Activated CD8-positive, alpha-beta memory T cell treated with anti-CD3 and anti-CD28 coated beads, Interleukin-2, amount 50 U/mL, for 24 hours (primary cell): ENCODE measurements around the gene YIPF4.
"Not testable (repeated sequence)": the region's sequence is repeated elsewhere in the genome, so short reads cannot be mapped to it uniquely, and the experiment has no call there.

Source experiments
- DNase-seq: peaks from one replicate; pipeline ENCODE4 v3.0.0-alpha.2; 2020; ENCODE audit errors: extremely low read depth

YIPF4 gene

DNA sequence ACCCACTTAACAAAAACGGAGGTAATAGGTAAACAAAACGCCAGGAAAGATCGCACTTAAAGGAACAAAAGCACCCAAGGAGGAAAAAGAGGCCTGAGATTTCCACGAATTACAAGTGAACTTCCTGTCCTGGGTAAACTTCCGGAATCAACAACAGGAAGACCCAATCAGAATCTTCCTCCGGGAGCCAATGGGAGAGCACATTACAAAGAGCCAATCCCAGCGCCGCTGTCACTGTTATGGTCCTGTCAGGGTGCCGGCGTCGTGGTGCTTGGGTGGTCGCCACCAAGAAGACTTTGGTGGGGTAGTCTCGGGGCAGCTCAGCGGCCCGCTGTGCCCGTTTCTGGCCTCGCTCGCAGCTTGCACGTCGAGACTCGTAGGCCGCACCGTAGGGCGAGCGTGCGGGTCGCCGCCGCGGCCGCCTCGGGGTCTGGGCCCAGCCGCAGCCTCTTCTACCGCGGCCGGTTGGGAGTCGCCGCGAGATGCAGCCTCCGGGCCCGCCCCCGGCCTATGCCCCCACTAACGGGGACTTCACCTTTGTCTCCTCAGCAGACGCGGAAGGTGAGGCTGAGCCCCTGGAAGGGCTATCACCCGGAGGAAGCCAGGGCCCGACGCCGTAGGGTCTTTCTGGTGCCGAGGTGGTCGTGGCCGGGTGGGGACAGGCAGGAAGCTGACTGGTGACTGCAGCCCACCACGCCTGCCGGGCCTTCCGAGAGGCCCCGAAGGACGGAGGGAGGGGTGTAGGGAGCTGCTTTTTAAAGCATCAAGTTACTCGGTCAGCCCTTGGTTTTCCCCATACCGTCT is at the start of gene YIPF4:
Gene YIPF4, plus strand, starts transcription at position 231 of the 804 bp plus-strand sequence. Its CDS starts 252 bp downstream, at position 483.
- DNase-seq, result peak; percentile 80

DNA sequence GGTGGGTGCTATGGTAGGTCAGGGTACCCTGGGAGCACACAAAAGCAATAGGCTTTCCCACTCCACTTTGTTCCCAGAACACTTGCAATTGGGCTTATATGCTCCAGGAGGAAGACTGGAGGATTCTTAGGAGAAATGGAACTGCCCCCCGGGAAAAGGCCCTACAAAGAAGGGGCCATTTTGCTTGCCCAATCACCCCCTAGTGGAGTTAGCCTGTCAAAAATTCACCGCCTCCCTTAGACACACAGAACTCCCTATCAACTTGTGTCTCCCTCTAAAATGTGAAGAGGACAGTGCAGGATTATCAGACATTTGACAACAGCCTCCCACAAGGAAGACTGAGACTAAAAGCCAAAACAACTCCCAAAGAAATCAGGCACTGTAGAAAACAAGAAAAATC is 49.5 kb upstream of the YIPF4 start:
- no peak for DNase-seq

DNA sequence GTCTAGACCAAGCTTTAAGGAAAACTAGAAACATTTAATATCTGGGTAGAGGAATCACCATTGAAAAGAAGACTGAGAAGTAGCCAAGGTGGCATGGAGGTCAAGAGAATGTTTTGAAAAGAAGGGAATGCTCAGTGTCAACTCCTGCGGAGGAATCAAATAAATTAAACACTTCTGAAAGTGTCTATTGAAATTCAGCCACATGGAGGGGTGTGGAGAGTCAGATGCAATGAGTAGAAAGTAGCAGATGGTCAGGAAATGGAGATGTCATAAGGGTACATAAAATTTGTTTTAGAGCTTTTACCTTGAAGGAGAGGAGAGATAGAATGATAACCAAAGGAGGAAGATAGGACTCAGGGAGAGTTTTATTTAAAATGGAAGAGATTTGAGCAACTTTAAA is 48.1 kb upstream of the YIPF4 start:
- DNase-seq, result no peak

DNA sequence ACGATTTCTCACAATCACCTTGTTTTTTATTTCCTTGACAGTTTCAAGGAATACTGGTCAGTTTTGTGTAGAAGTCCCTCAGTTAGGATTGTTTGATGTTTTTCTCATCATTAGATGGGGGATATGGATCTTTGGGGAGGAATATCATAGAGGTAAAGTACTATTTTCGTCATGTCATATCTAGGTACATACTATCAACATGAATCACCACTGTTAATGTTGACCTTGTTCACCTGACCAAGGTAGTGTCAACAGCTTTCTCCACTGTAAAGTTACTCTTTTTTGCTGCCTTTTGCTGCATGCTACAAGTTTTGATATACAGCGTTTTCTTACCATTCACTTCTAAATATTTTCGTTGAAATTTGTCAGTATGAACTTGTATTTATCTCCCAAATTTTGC is 45.7 kb upstream of the YIPF4 start:
- no peak for DNase-seq

DNA sequence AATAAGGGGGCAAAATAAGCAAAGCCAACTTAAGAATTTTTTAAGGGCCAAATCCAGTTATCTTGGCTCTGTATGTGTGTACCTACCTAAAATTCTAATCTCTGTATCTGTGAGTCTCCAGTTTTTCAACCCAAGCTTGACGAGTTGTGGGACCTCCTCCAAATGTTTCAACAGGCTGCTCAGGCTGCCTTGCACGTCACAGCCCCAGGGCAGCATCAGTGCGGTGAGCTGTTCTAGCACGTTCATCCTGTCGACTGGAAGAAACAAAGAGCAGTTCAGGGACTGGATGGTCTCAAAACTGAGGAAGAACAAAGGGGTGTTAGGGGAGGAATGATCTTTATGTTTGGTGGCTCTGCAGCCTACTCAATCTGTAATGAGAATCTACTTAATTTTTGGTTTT is 42.4 kb upstream of the YIPF4 start:
- no peak for DNase-seq

DNA sequence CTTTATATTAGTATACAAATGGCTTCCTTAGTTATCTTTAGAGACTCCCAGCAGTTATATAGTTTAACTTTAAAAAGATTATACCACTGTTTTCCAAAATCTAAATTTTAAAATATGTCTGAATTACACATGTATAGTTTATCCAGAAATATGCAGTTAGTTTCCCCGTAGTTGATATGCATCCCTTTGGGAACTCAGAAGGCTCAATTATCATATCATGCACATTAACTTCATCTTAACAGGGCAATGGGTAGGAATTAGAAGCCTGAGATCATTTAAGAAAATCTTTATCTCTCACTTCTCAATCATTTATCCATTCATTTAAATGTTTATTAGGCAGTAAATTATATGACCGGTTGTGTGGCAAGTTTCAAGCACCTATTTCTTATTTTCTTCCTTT is 40.2 kb upstream of the YIPF4 start:
- no peak for DNase-seq

DNA sequence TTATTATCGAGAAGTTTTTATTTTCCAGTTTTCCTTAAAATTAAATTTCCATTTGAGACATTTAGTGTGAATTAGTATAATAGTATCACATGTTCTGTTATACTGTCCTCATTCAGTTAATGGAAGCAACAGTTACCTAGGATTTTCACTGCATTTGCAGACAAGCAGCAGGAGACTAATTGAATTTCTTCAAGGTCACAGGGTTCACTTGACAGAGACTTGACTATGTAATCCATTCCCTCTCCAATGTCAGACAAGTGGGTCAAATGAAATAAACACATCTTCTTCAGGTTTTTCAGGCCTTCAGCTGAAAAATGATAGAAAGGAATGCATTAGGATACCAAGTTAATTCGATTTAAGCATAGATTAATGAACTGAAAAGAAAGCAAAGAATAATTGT is 39.7 kb upstream of the YIPF4 start:
- DNase-seq, result no peak

DNA sequence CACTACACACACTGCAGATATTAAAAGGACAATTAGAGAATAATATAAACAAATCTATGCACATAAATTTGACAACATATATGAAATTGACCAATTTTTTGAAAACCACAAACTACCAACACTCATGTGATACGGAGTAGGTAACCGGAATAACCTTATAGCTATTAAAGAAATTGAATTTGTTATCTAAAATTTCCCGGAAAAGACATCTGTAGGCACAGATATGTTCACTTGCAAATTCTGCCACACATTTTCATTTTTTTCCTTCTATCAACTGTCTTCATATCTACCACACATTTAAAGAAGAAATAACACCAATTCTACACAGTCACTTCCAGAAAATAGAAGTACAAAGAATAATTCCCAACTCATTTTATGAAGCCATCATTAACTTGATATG is 35.4 kb upstream of the YIPF4 start:
- DNase-seq, result no peak

DNA sequence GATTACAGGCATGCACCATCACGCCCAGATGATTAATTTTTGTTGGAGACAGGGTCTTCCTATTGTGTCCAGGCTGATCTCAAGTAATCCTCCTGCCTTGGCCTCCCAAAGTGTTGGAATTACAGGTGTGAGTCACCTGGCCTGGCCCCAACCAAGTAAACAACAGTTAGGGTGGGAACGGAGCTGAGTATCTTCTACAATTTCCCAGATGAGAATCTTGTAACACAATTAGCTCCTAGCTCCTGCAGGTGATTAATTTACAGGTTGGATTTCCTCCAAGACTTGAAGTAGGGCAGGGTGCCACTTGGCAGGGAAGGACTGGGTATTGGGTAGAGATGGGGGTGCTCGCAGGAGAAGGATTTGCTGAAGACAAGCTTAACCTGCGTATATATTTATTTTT is 30.8 kb upstream of the YIPF4 start:
- no peak for DNase-seq

DNA sequence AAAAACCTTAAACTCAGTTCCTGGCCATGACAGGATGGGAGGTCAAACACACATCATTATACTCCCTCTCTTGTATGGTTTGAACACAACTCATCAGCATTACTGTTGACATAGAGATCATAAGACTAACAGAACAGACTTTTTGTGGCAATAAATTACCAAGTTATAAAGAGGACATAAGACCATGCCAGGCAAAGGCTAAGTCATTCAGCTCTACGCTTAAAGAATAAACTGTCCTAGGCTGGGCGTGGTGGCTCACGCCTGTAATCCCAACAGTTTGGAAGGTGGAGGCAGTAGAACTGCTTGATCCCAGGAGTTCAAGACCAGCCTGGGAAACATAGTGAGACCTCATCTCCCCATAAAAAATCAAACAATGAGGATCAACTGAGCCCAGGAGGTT is 29.4 kb upstream of the YIPF4 start:
- DNase-seq, result no peak

DNA sequence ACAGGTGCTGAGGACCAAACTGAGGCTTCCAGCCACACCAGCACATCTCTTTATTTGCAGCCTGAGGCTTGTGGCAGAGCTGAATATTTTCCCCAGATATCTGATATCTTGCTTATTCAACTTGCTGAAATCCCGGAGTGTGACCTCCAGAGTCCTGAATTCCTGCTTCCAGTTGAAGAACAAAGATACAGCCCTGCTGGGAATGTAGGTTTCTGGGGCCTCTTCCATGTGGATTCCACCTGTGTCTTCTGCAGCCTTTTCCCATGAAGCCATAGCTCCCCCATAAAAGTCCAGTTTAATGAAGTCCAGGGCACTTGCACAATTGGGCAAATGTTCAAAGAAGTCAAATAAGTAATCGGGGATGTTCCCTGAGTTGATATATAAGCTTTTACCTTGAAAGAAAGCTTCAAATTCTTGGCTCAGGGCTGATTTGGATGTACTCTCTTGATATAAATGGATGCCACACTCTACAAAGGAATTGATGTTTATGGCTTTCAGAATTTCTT is 27.9 kb upstream of the YIPF4 start:
- no peak for DNase-seq

DNA sequence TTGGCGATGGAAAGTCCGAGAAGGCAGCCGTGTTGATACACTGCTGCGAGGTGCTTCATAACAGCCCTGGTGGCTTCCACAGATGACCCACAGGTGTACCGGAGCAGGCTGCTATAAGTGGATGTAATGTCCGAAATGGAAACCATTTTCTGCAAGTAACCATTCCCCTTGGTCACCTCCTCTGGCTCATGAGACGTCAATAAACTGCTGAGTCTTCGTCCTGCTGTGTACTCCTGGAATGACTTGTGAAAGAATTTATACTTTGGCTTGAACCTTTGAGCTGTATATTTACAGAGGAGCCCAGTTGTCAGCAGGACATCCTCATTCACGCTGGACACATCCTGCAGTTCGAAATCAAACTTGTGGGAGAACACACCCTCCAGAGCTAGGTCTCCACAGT is 27.4 kb upstream of the YIPF4 start:
- DNase-seq, result no peak

DNA sequence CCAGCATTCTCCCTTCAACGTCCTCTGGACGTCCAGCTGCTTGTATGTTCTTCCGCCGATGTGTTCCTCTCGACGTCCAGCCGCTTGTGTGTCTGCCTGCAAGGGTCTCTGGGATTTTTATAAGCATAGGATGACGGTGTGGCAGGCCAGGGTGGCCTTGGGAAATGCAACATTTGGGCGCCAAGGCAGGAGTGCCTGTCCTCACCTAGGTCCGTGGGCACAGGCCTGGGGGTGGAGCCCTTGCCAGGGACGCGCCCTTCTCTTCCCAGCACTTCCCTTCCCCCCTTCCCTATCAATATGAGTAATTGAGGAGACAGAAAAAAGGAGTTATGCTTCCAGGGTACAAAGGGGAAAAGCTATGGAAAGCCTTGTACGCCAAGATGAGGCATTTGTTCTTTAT is 19.5 kb upstream of the YIPF4 start:
- no peak for DNase-seq

DNA sequence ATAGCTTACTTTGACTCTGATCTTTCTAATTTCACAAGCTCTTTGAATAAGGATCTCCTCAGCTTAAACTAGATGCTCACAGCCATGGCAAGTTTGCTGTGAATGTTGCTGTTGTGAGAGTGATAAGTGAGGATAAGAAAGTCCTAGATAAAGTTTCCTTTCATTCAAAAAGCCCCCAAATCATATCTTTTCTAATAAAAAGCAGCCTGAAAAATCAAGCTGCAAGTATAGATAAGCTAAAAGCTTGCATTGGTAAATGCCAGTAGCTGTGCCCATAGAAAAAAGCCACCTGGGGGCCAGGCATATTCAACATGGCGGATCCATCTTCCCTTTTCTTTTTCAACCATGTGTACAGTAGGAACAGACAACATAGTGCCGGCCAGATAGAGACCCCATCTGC is 17.3 kb upstream of the YIPF4 start:
- DNase-seq, result no peak

DNA sequence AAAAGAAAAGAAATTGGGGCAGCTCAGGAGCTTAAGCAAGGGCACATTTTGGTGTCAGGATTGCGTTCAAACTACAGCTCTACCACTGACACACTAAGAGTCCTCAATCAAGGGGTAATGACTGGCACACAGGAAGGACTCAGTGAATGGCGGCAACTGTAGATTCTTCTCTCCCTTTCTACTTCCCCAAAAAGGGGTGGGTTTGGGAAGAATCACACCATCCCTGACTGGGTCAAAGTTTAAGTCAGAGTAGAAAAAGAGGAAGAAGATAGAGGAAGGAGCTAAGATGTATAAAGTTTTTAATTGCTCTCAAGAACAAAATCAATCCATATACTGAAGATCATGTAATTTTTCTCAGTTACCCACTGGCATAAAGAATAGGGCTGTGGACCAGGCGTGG is 15.6 kb upstream of the YIPF4 start:
- no peak for DNase-seq

DNA sequence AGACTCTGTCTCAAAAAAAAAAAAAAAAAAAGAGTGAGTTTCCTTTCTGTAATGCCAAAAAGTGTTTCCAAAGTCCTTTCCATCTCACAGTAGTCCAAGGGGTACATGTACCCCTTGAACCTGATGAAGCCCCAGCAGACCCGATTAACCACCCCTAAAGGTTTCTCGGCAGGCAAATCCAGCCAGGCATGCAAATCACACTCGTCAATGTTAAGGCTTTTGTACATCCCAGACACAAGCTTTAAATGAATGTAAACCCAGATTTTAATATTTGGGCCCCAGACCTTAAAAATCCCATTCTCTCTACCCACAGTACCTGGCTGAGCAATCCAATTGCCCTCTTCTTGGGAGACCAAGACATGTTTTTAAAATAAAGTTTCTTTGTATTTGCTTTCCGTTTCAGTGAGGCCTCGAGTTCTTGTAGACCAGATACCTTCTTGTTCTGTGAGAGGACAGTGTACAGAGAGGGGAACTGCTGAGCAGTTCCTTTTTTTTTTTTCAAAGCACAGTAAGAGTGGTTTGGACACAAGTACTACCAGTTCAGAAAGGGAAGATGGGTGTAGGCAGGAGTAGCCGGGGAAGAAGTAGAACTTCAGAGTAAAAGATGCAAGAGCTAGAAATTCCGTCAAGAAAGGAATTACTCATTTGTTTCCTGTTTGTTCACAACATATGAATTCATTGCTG is 13.1 kb upstream of the YIPF4 start, which contains the start of gene NLRC4:
Gene NLRC4, minus strand, starts transcription at position 465 of the 684 bp plus-strand sequence. CDS start 8,111 bp downstream, outside the sequence.
- no peak for DNase-seq

DNA sequence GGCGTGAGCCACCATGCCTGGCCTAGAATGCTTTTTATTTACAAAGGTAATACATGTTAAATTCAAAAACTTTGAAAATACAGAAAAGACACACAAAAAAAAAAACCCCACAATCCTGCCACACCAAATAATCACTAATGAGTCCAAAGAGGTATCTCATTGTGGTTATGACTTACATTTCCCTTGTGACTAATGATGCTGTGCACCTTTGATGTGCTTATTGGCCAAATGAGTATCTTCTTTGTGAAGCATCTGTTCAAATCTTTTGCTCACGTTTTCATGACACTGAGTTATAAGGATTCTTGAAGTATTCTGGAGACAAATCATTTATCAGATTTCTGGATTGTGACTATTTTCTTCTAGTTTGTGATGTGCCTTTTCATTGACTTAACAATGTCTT is 6.6 kb upstream of the YIPF4 start:
- DNase-seq, result no peak

DNA sequence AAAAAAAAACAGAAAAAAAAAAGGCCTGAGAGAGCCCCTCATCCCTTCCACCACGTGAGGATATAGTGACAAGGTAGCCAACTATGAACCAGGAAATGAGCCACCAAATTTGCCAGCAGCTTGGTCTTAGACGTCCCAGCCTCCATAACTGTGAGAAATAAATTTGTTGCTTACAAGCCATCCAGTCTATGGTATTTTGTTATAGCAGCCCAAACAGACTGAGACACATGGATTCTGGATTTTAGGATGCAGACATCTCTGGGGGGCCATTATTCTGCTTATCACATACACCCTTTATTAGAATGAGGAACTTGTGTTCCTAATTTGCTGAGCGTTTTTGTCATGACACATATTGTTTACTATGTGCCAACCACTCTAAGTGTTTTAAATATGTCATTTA is 5.4 kb upstream of the YIPF4 start:
- no peak for DNase-seq

DNA sequence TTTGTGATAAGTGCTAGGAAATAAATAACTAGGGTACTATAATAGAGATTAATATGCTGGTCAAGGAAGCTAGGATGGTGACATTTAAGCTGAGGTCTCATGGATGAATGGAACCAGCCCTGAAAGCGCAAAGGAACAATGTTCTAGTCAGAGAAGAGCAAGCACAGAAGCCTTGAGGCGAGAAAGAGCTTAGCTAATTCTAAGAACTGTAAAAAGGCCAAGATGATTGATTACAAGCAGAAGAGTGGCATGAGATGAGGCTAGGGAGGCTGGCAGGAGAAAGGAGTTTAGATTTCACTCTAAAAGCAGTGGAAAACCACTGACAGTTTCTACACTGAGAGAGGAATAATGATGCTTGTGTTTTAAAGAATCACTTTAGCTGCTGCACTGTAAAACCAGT is 3.4 kb upstream of the YIPF4 start:
- no peak for DNase-seq

DNA sequence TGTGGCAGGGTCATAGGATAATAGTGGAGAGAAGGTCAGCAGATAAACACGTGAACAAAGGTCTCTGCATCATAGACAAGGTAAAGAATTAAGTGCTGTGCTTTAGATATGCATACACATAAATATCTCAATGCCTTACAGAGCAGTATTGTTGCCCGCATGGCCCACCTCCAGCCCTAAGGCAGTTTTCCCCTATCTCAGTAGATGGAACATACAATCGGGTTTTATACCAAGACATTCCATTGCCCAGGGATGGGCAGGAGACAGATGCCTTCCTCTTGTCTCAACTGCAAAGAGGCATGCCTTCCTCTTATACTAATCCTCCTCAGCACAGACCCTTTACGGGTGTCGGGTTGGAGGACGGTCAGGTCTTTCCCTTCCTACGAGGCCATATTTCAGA is 1.9 kb upstream of the YIPF4 start:
- DNase-seq, result not testable (repeated sequence)

DNA sequence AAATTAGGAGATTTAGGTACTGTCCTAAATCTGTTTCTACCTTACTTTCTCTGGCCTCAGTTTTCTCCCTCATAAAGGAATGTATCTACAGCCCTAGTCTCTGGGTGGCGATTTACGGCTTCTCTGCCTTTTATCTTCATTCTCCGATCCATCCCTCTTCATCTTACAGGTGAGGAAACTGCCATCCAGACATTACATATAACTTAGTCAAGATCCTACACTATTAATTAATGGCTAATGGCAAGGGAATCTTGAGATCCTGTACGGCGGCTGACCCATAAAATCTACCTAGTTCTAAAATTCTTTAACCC is 386 bp upstream of the YIPF4 start:
- DNase-seq, result no peak

DNA sequence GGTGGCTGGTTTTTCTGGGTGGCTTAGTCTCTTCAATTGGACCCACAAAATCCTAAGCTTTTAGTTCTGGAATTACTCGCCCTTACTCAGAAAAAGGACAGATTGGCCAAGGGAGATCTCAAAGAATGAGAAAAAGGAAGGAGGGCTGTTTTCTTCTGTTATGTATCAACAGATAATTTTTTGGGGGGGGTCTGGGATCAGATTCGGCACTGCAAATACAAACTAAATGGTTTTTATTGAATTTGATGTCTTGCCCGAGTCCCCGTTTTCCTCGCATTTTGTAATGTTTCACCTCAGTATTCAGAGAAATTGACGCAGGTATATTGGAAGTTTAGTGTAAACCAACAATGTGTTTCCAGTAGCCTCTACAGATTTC is 762 bp downstream of the YIPF4 start:
- DNase-seq, result no peak

DNA sequence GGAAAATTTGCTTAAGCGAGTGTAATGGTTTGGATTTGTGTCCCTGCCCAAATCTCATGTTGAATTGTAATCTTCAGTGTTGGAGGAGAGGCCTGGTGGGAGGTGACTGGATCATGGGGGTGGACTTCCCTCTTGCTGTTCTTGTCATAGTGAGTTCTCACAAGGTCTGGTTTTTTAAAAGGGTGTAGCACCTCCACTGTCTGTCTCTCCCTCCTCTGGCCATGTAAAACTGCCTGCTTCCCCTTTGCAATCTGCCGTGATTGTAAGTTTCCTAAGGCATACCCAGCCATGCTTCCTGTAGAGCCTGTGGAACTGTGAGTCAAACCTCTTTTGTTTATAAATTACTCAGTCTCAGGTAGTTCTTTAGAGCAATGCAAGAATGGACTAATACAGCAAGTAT is 6.6 kb downstream of the YIPF4 start:
- no peak for DNase-seq
